GM18907 (cell line): ENCODE results near the gene RHBDL1.

Experiments
- ATAC-seq: cut with Tn5 transposase; IDR thresholded peaks from one replicate; pipeline ENCODE4 v1.9.1; 2021; ENCODE audit warnings: mild to moderate bottlenecking, moderate library complexity; ENCODE audit not compliant: unreplicated experiment

The RHBDL1 gene

DNA sequence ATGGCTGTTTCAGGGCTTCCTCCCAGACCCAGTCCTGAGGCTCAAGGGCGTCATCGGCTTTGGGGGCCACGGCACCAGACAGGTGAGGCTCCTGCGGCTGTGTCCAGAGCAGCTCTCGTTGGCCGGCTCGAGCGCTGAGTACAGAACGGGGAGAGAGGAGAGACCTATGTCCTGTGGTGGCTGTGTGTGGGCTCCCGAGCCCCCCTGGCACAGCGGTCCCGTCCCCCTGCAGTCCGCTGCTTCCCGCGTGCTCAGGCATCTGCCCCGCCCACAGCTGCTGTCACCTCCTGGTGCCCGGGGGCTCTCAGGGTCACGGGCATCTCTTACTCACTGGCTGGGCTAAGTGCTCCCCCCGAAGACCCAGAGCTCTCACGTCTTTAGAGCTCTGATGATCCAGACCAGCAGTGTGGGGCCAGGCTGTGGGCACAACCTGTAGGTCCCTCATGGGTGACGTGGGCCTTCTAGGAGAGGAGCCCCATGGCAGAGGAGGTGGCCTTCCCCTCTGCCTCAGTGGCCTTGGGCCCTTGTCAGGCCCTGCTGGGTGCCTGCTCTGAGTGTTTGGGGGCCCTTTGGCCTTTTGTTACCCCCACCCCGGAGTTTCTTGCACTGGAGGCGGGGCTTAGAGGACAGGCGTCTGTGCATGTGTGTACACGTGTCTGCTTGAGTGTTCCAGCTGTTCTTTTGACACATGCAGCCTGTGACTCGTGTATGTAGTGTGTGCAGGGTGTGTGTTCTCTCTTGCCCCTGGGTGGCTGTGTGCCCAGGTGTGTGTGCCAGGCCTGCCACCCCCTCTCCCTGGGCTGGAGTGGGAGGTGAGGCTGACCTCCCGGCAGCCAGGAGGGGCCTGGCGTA lies 22.8 kb upstream of the RHBDL1 start:
- no peak for ATAC-seq

GRCh38 chr16:654034-654433 lies 21.4 kb upstream of the RHBDL1 start:
- ATAC-seq = no peak

GRCh38 chr16:657487-657886 lies 18.0 kb upstream of the RHBDL1 start:
- no peak for ATAC-seq

DNA sequence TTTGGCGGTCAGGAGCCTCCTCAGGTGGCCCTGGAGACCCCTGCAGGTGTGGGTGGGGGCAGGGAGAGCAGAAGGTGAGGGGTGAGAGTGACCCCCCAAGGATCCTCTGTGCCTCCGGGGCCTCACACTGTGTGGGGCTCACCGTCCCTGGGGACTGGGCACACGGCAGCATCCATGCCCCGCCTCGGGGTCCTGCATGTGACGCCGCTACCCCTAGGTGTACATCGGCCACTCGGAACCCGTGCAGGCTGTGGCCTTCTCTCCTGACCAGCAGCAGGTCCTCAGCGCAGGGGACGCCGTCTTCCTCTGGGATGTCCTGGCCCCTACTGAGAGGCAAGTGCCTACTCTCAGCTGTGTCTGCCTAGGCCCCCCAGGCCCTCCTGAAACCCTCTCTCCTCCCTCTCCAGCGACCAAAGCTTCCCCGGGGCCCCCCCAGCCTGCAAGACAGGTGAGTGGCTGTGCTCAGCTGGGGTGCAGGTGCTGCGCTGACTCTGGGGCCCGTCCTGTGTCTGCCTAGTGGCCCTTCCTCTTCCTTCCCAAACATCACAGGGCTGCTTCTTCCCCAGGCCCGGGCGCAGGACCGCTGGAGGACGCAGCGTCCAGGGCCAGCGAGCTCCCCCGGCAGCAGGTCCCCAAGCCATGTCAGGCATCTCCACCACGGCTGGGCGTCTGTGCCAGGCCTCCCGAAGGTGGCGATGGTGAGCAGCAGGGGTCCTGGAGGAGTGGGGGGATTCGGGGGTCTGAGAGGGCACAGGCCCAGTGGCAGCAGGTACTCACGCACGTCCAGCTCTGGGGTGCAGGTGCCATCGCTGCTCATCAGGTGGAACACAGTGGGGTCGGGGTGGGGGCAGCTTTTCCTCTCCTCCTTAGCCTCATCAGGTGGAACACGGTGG lies 16.5 kb upstream of the RHBDL1 start:
- ATAC-seq = no peak

- no peak for ATAC-seq
These were observed 15.9 kb upstream of the RHBDL1 start for GRCh38 chr16:659618-660017.

DNA sequence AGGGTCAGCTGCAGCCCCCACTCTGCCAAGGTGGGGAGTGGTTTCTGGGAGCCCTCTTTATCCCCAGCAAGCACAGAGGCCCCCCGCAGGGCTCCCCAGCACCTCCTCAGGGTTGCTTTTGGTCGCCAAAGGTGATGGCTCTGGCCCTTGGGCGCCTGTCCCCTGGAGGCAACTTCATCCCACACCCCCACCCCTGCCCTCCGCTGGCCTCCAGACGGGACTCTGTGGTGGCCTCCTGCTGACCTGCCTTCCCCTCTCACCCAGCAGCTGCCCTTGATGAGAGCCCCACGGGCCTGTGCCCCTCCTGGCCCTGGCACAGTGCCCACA lies 15.4 kb upstream of the RHBDL1 start:
- no peak for ATAC-seq

DNA sequence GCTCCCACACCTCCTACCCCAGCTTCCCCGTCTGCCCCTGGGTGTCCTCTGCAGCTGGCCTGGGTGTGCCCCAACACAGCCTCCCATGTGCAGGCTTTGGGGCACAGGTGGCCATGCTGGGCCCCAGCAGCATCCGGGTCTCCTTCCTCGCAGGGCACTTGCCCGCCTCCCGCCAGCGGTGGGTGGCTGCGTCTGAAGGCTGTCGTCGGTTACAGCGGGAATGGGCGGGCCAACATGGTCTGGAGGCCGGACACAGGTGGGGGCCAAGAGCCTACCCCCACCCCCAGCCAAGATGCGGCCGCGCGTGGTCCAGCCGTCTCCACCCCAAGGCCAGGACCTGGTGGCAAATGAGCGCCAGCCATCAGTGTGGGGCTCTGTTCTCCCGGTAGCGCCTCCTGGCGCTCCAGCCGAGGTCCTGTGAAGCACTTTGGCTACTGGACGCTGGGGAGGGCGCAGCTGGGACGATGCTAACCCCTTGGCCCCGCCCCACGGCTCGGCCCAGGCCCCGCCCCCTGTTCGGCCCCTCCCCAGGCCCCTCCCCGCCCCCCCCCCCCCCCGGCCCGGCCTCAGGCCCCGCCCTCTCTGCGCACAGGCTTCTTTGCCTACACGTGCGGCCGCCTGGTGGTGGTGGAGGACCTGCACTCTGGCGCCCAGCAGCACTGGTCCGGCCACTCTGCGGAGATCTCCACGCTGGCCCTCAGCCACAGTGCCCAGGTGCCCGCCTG lies 14.8 kb upstream of the RHBDL1 start:
- ATAC-seq = peak; percentile 41

DNA sequence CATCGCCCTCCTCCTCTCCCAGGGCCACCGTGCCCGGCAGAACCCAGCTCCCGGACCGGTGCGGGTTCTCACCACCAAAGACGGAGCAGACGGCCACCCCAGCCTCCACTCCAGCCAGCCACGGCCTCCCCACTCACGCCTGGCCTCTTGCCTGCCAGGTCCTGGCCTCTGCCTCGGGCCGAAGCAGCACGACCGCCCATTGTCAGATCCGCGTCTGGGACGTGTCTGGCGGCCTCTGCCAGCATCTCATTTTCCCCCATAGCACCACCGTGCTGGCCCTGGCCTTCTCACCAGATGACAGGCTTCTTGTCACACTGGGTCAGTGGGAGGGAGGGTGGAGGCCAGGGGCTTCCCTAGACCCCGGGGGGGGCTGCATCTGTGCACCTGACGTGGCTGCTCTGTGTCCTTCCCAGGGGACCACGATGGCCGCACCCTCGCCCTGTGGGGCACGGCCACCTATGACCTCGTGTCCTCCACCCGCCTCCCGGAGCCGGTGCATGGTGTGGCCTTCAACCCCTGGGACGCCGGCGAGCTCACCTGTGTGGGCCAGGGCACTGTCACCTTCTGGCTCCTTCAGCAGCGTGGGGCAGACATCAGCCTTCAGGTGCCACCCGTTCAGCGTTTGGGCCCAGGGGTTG lies 14.2 kb upstream of the RHBDL1 start:
- ATAC-seq = peak; percentile 12

GRCh38 chr16:662095-662494 lies 13.4 kb upstream of the RHBDL1 start:
- no peak for ATAC-seq

GRCh38 chr16:662597-662996 lies 12.9 kb upstream of the RHBDL1 start:
- no peak for ATAC-seq

GRCh38 chr16:666572-666971 lies 8.9 kb upstream of the RHBDL1 start:
- ATAC-seq = no peak

DNA sequence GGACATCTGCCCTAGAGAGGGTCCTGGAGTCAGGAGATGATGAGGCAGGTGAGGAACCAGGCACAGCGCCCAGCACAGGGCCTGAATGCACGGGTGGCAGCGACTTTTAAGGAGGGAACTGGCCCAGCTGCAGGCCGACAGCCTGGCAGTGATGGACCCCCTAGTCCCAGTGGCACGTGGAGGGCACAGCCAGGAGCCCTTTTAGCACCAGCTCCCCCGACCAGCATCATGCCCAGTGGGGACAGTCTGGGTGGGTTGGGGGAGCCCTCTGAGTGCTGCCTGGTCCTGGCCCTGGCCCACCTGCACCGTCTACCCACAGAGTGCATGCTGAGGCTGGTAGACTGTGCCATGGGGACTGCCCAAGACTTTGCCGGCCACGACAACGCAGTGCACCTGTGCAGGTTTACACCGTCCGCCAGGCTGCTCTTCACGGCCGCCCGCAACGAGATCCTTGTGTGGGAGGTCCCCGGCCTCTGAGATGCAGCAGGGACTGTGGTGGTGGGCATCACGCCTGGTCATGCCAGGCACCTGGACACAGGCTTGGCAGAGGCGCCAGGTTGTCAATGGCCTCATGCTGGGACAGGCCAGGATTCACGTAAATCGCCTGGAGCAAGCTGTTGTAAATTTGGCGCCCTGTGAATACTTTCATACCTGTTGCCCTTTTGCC lies 8.2 kb upstream of the RHBDL1 start:
- ATAC-seq = no peak

DNA sequence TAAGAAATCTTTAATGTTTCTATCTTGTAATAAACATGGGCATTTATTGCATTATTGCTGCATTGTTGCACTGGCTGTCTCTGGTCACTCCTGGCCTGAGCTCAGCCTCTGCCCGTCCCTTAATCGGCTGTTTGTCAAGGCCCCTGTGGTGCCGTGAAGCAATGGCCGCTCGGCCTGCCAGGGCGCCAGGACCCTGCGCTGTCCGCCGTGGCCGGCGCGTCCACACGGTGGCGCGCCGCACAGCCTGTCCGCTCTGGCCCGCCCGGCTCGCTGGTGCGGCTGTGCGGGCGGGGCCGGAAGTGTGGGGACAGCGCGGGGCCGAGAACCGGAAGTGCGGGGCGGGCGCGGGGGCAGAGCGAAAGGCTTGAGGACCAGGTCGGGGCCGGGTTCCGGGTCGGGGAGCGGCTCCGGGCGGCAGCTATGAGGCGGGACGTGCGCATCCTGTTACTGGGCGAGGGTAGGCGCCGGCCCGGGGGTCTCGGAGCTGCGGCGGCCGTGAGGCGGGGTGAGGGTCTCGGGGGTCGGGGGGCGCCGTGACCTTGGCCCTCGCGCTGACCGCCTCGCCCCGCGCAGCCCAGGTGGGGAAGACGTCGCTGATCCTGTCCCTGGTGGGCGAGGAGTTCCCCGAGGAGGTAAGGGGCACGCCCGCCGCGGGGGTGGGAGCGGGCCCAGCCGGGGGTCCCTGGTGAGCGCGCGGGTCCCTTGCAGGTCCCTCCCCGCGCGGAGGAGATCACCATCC lies 7.5 kb upstream of the RHBDL1 start, which contains the start of gene RHOT2:
Gene RHOT2 (plus strand): TSS at position 353 of the 739 bp plus-strand sequence. CDS start 68 bp downstream, at position 421.
- peak; percentile 63 for ATAC-seq

- no peak for ATAC-seq
These were observed 6.8 kb upstream of the RHBDL1 start for GRCh38 chr16:668519-669171.

DNA sequence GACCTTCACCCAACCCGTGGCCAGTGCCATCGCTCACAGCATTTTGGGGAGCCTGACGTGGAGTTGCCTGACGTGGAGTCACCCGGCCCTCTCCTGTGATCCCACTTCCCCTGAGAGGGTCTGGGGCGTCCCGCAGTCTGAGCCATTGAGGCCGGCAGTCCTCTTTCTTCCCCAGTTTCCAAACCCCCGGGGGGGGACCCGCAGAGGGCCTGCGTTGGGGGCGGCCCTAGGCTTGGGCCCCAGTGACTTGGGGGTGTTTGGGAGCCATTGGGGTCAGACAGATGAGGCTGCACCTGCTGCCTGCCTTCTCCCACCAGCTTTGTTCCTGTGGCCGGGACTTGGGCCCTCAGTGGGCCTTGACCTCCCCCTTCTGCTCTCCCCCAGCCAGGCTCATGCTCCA lies 5.8 kb upstream of the RHBDL1 start:
- ATAC-seq = no peak

DNA sequence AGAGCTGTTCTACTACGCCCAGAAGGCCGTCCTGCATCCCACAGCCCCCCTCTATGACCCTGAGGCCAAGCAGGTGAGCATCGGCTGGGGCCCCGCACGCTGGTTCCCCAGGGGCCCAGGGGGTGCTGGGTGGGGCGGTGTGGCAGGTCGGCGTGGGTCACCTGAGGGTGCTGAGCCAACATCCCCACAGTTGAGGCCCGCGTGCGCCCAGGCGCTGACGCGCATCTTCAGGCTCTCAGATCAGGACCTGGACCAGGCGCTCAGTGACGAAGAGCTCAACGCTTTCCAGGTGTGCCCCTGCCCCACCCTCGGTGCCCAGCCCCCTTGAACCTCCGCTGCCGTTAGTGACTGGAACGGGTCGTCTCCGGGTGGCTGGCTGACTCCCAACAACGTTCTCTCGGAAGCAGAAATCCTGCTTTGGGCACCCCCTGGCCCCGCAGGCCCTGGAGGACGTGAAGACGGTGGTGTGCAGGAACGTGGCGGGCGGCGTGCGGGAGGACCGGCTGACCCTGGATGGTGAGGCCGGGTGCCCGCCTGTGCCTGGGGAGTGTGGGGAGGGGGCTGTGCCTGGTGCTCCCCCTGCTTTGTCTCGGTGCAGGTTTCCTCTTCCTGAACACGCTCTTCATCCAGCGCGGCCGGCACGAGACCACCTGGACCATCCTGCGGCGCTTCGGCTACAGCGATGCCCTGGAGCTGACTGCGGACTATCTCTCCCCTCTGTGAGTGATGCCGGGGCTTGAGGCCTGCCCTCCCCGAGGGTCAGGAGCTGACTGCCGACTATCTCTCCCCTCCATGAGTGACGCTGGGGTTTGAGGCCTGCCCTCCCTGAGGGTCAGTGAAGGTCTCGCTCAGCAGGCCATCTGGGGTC lies 4.8 kb upstream of the RHBDL1 start:
- no peak for ATAC-seq

DNA sequence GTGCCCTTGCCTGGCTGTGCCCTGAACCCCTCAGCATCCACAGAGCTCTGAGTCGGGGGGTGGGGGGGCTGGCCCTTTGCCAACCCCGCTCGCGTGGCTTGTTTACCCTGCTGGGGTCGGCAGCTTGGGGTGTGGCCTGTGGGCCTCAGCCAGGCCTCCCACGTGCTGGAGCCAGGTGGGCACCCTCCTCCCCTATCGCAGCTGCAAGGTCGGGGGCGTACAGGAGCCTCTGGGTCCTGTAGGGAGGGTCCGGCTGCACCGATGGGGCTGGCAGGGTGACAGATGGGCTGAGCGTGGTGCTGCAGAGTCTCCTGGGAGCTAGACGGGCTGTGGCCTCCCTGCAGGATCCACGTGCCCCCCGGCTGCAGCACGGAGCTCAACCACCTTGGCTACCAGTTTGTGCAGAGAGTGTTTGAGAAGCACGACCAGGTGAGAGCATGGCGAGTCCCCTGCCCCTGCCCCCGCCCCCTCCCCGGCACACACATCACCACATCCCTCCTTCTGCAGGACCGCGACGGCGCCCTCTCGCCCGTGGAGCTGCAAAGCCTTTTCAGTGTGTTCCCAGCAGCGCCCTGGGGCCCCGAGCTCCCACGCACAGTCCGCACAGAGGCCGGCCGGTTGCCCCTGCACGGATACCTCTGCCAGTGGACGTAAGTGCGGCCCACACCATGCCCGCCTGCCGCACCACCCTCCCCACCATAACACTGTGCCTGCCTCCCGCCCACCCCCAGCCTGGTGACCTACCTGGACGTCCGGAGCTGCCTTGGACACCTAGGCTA lies 3.9 kb upstream of the RHBDL1 start:
- ATAC-seq = no peak
